GM12872 (cell line): ENCODE data around the gene NOTCH1.

Experiments
- TF ChIP-seq, protein P1 (sequence below): IDR thresholded peaks from 3 replicates; pipeline ENCODE4 v1.5.1; 2011; ENCODE audit warnings: low read depth, mild to moderate bottlenecking, low read length, moderate library complexity; ENCODE audit not compliant: insufficient read depth

The NOTCH1 gene

DNA sequence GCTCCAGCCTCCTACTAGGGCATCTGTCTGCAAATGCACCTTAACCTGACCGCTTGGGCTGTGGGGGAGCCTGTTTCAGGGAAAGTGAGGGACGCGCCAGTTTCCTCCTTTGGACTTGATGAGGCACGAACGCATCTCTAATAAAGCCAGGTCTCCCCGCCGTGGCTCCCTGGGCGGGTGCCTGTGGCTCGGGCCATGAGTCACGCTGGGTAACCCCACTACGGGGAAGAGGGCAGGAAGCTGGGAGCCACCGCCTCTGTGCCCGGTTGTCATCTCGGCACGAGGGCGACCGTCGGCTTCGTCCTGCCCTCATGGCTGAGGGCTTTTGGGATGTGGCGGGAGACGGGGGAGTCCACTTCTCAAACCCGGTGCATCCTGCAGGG is 12.1 kb downstream of the NOTCH1 start:
- TF ChIP-seq, protein P1, sequence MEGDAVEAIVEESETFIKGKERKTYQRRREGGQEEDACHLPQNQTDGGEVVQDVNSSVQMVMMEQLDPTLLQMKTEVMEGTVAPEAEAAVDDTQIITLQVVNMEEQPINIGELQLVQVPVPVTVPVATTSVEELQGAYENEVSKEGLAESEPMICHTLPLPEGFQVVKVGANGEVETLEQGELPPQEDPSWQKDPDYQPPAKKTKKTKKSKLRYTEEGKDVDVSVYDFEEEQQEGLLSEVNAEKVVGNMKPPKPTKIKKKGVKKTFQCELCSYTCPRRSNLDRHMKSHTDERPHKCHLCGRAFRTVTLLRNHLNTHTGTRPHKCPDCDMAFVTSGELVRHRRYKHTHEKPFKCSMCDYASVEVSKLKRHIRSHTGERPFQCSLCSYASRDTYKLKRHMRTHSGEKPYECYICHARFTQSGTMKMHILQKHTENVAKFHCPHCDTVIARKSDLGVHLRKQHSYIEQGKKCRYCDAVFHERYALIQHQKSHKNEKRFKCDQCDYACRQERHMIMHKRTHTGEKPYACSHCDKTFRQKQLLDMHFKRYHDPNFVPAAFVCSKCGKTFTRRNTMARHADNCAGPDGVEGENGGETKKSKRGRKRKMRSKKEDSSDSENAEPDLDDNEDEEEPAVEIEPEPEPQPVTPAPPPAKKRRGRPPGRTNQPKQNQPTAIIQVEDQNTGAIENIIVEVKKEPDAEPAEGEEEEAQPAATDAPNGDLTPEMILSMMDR: no peak

DNA sequence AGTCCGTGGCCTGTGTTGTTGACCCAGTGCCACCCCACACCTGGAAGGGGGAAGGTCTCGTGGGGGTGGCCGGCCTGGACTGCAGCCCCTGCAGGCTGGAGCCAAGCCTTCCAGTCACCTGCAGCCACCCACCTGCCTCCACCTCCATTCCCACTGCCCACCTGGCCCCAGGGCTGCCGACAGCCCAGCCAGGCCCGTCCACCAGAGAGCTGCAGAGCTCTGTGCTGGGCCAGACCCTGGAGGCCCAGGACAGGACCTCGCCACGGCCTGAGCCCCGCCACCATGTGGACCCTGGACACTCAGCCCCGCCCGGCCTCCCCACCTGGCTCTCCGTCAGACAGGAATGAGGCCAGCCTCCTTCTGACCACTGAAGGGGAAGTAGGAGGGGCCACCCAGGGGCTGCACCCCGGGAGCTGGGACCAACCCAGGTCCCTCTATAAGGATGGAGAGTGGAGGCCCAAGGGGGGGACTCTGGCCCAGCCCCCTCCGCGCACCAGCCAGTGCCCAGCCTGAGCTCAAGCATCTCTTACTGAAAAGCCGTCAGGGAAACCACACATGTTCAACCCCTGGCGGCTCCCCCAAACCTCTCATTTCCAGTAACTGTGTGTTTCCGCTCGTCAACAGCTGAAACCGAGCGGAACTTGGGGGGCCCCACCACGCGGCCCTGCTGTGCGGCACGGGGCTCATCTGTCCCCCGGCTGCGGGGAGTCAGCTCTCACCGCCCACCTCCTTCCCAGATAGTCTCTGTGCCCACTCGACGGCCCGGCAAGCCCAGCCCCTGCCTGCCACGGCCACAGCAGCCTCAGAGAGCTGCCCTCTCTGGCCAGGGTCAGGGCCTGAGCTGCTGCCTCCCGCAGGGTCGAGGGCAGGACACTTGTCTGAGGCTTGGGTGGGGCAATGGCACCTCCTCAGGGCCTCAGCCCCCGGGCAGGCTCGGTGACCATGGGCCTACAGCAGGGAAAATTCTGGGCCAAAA is 12.8 kb downstream of the NOTCH1 start:
- TF ChIP-seq, protein P1: no peak

DNA sequence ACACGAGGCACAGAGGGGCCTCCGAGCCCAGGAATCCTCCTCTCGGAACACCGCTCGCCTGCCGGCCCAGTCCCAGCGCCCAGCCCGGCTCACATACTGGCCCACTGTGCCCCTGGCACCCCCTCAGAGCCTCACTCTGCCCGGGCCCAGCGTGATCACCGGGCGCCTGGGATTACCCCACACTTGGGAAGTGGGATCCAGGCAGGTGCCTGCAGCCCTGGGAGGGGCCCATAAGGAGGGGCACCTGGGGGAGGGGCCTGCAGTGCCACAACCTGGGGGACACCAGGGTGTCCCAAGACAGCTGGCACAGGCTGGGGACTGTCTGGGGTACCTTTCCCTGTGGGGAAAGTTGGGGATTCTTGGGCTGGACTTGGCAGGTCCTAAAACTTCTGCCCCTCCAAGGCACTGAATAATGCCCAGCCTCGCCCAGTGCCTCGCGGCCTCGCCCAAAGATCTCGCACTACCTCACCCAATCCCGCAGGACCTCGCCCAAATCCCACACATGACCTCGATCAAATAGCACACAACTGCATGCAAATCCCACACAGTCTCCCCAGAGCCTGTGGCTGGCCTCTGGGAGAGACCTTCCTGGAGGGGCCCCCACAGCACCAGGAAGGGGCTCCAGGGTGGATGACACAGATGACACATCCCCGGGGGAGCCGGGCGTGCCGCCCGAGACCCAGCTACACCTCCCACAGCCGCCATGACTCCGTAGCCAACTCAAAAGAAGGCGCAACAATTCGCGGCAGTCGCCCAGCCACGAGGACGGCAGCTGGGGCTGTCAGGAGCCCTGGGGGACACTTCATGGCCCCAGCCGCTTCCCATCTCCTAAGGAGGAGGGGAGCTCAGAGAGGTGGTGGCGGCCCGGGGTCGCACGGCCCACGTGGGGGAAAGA is 13.7 kb downstream of the NOTCH1 start:
- TF ChIP-seq, protein P1: no peak

DNA sequence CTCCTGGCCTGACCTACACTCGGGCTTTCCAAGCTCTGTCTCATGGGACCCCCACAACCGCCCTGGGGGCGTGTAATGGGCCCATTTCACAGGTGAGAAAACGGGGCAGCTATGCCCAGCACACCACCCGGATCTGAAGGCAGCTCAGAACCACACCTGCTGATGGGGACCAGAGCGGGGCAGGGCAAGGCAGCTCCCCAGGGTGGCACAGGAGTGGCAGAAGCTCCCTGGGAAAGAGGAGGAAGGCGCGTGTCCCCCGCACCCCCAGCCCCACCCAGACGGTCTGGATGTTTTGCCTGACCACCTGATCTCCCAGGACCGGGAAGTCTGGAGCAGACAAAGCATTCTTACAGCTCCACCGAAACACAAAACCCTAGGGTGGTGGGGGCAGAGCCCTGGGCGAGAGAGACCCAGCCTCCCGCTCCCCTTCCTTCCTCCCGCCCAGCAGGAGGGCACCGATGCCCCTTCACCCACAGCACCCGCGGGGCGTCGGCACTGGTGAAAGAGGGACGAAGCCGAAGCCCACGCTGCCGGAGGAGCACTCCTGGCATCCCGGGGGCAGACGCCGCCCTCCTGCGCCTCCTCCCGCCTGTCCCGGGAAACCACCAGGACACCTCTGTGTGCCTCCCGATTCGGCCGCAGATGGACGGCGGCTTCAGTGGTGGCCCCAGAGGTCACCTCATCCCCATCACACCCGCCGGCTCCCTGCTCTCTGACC is 14.5 kb downstream of the NOTCH1 start:
- TF ChIP-seq, protein P1: no peak

DNA sequence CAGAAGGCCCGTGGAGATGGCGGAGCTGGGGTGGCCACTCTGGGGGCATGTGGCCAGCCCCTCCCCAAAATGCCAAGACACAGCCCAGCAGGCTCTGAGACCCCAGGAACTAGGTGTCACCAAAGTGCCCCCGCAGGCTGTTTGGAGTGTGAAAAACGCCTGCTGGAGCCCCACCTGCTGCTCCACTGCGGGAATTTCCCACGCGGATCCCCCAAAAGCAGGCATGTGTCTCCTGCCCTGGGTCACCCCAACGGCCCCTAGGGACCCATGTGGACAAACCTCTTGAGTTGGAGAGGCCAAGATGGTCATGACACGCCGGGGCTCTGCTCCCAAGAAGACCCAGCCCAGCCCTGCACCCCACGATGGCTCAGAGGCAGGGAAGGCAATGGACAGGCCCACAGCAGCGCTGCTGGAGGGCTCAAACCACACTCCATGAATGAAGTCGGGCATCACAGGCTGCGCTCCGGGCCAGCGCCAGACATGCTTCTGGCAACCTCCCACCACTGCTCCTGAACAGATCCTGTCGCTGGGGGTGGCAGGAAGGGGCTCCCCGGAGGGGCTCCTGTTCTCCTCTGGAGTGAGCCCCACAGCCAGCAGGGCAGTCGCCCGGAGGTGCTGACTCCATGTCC is 15.3 kb downstream of the NOTCH1 start:
- TF ChIP-seq, protein P1: no peak

DNA sequence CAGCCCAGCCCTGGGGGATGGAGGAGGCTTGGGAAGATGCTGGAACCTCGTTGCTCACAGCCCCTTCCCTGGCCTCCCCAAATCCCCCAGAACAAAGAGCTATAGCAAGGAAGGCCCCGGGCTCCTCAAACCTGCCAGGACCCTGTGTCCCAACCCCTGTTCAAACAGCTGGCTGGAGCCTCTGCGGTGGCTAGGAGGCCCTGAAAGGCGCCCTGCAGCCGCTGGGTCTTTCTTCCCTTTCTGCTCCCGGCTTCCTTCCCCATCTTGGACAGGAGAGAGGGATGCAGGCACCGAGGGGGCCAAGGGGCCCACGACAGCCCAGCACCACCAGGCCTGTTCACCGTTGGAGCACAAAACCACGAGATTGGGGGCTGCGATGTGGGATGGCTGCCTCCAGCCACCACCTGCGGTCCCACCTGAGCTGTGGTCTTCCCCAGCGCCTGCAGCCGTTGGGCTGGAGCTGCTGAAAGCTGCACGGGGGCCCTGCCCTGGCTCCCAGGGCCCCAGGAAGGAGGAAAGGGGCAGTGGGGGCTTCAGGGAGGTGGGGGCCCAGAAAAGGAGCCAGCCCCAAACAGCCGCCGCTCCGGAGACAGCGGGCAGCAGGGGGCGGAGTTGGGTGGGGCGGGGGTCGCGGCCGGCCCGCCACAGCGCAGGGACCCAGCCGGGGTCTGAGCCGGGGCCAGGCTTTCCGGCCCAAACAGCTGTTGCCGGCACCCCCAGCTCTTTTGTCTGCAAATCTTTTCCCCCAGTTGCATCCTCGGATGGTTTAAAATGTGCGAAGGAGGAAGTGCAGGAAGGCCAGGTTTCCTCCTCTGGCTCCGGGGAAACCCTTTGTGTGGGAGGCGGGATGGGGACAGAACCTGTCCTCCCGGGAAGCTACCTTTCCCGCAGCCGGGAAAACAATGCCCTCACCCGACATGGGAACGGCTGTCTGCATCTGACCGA is 16.1 kb downstream of the NOTCH1 start:
- TF ChIP-seq, protein P1: no peak
